Skeletal muscle satellite cell (primary cell): ENCODE measurements around the gene WSCD1.

Experiments
- H3K27me3 ChIP-seq: 2 replicates; pipeline ENCODE4 v1.7.0; 2013; ENCODE audit warnings: low read length; ENCODE audit not compliant: control insufficient read depth, insufficient read depth
- H3K36me3 ChIP-seq: 2 replicates; pipeline ENCODE4 v1.7.0; 2013; ENCODE audit warnings: mild to moderate bottlenecking, control low read depth, low read length; ENCODE audit not compliant: insufficient read depth
- H3K4me1 ChIP-seq: 2 replicates; pipeline ENCODE4 v1.7.0; 2013; ENCODE audit warnings: low read length; ENCODE audit not compliant: control insufficient read depth, insufficient read depth
- H3K4me2 ChIP-seq: 2 replicates; pipeline ENCODE4 v1.7.0; 2013; ENCODE audit warnings: mild to moderate bottlenecking, low read length
- H3K4me3 ChIP-seq: 2 replicates; pipeline ENCODE4 v1.7.0; 2013; ENCODE audit warnings: low read length
- H3K9ac ChIP-seq: 2 replicates; pipeline ENCODE4 v1.7.0; 2013; ENCODE audit warnings: mild to moderate bottlenecking, low read depth, low read length, moderate library complexity
- H3K9me3 ChIP-seq: replicated peaks from 2 replicates; pipeline ENCODE4 v1.7.0; 2013; ENCODE audit warnings: mild to moderate bottlenecking, control low read depth, low read length

WSCD1 gene

GRCh38 chr17:6110592-6110991 is 40.4 kb downstream of the WSCD1 start:
- no peaks in the 10 kb centered on the region for H3K27me3 ChIP-seq
- no peaks in the 10 kb centered on the region for H3K36me3 ChIP-seq
- no peak overlapping the region for H3K4me2 ChIP-seq
- no peak overlapping the region for H3K4me3 ChIP-seq
- no peak overlapping the region for H3K9ac ChIP-seq
- no peaks in the 10 kb centered on the region for H3K9me3 ChIP-seq
- H3K4me1 ChIP-seq, result no peaks in the 10 kb centered on the region

GRCh38 chr17:6120351-6120750 is 50.2 kb downstream of the WSCD1 start:
- peaks cover 4% of the 10 kb centered on the region for H3K9me3 ChIP-seq
- H3K4me3 ChIP-seq, result no peak overlapping the region
- H3K4me1 ChIP-seq, result no peaks in the 10 kb centered on the region
- no peak overlapping the region for H3K9ac ChIP-seq
- peaks cover 2% of the 10 kb centered on the region for H3K27me3 ChIP-seq
- no peak overlapping the region for H3K4me2 ChIP-seq
- H3K36me3 ChIP-seq, result no peaks in the 10 kb centered on the region

DNA sequence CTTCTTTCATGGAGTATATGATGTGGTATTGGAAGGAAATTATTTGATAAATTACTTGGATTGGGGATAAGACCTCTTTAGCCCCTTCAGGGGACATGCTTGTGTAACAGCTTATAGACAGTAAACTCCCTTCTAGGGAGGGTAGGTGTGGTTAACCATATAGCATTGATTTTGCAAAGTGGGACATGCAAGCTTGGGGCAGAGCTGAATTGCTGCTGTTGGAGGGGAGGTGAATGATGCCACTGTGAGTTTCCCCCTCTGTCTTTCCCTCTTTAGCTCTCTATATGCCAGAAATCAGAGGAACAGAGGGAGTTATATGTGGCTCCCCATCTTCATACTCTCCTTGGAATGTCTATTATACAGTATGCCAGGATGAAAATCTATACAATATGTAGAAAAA is 54.7 kb downstream of the WSCD1 start:
- peaks cover 12% of the 10 kb centered on the region for H3K27me3 ChIP-seq
- H3K4me1 ChIP-seq, result no peaks in the 10 kb centered on the region
- H3K4me2 ChIP-seq, result no peak overlapping the region
- no peak overlapping the region for H3K4me3 ChIP-seq
- H3K36me3 ChIP-seq, result no peaks in the 10 kb centered on the region
- H3K9me3 ChIP-seq, result peaks cover 4% of the 10 kb centered on the region
- no peak overlapping the region for H3K9ac ChIP-seq

DNA sequence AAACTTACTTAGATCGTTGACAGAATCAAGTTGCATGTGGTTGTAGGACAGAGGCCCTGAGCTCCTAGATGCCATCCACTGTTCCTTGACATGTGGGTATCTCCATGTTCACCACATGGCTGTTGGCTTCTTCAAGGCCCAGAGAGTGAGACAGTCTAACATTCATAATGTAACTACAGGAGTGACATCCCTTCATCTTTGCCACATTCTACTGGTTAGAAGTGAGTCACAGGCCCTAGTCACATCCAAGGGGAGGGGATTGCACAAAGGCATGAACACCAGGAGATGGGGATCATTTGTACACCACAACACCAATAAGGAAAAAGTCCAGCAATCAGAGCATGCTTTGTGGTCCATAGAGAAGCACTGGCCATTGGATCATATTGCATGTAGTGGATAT is 56.6 kb downstream of the WSCD1 start:
- Histone ChIP-seq H3K36me3 (no peaks in the 10 kb centered on the region), H3K27me3 (peaks cover 22% of the 10 kb centered on the region), H3K4me2 (no peak overlapping the region), H3K9ac (no peak overlapping the region), H3K9me3 (peaks cover 4% of the 10 kb centered on the region), H3K4me3 (no peak overlapping the region), H3K4me1 (no peaks in the 10 kb centered on the region)

- H3K36me3 ChIP-seq, result no peaks in the 10 kb centered on the region
- peaks cover 52% of the 10 kb centered on the region for H3K27me3 ChIP-seq
- no peaks in the 10 kb centered on the region for H3K9me3 ChIP-seq
- no peak overlapping the region for H3K9ac ChIP-seq
- no peaks in the 10 kb centered on the region for H3K4me1 ChIP-seq
- no peak overlapping the region for H3K4me2 ChIP-seq
- H3K4me3 ChIP-seq, result no peak overlapping the region
These were observed 64.5 kb downstream of the WSCD1 start for GRCh38 chr17:6134721-6135120.

DNA sequence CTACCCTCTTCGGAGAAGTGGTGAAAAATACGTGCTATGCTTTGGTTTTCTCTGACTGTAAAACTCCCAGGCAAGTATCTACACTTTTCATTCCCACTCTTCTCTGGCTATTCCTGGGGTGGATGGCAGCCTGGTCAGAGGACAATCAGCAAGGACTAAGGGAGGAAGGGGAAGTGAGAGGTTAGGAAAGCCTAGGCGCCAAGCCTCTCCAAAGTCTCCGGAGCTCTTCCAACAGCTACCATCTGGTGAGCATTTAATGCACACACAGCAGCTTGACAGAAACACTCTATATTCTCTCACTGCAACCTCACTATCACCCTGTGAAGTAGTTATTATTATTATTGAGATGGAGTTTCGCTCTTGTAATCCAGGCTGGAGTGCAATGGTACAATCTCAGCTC is 65.1 kb downstream of the WSCD1 start:
- H3K9me3 ChIP-seq, result no peaks in the 10 kb centered on the region
- H3K36me3 ChIP-seq, result no peaks in the 10 kb centered on the region
- H3K9ac ChIP-seq, result no peak overlapping the region
- peaks cover 51% of the 10 kb centered on the region for H3K27me3 ChIP-seq
- no peak overlapping the region for H3K4me3 ChIP-seq
- H3K4me1 ChIP-seq, result no peaks in the 10 kb centered on the region
- no peak overlapping the region for H3K4me2 ChIP-seq

DNA sequence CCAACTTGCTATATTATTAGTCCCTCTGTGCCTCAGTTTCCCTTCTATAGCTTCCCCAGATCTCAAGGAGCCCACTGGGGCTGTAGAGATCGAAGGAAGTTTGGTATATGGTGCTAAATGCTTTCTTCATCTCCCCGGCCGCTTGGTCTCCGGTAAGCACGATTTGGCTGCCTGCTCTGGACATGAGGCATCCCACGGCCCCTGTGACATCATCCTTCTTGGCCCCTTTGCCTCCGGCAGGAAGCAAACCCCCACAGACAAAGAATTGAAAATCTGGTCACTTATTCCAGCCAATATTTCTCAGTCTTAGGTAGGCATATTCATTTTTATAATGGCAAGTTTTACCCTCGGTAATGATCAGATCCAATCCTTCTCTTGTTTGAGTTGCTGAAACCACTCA is 65.8 kb downstream of the WSCD1 start:
- Histone ChIP-seq H3K4me2 (no peak overlapping the region), H3K4me3 (no peak overlapping the region), H3K9me3 (no peaks in the 10 kb centered on the region), H3K27me3 (peaks cover 49% of the 10 kb centered on the region), H3K9ac (no peak overlapping the region), H3K4me1 (no peaks in the 10 kb centered on the region), H3K36me3 (no peaks in the 10 kb centered on the region)

DNA sequence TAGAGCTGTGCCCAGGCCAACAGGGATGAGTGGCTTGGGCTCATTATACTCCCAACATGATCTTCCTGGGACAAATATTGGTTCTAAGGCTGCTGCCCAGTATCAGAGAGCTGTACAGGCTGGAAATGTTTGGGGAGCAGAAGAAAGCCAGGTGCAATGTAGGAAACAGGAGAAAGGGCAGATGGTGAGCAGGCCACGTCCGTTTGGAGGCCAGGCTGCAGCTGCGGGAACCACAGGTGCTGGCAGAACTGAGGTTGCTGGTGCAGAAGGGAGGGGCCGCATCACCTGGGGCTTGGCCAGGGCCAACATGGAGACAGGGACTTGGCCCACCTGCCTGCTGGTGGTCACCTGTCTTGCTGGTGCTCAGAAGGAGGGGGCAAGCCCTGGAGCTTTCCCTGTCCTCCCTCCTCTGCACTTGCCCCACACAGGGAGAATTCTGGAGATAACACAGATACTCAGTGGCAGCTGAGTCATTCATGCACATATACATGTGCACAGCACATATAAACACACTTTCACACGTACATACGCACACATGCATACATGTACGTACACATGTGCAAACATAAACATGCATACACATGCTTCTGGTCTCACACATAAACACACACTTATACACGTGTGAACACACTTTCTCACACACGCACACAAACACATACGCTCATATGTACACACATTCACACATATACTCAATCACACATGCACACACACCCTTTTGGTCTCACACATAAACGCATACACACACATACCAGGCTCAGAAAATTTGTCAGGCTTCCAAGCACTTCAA is 67.7 kb downstream of the WSCD1 start:
- Histone ChIP-seq H3K4me2 (no peak overlapping the region), H3K9ac (no peak overlapping the region), H3K36me3 (no peaks in the 10 kb centered on the region), H3K9me3 (no peaks in the 10 kb centered on the region), H3K27me3 (peaks cover 48% of the 10 kb centered on the region), H3K4me3 (no peak overlapping the region), H3K4me1 (no peaks in the 10 kb centered on the region)

DNA sequence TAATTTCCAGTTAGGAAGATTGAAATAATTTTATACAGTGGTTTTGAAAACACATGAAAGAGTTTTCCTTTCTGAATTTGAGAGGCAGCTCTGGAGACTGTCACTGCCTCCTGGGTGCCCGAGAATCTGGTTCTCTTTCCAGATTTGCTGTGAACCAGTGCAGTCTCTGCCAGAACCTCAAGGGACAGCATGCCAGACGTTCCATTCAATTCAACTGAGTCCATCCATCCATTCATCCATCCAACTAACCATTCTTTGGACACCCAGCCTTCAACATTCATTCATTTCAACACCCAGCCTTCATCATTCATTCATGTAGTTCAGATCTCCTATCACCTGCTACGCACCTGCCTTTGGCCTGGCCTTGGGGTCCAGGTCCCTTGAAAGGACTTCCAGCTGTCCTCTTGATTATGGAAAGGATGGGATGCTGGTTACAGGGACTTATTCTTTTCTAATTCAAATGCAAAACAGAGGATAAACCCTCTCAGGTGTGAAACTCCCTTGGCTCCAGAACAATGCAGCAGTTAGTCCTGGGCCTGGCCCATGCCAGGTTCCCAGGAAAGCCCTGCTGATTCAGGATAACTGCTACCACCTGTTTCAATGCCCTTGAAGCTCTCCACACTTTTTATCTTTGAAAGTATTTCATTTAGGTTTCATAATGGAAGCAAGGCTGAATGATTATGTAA is 68.7 kb downstream of the WSCD1 start:
- H3K9me3 ChIP-seq, result no peaks in the 10 kb centered on the region
- H3K36me3 ChIP-seq, result no peaks in the 10 kb centered on the region
- H3K27me3 ChIP-seq, result peaks cover 48% of the 10 kb centered on the region
- no peak overlapping the region for H3K9ac ChIP-seq
- H3K4me2 ChIP-seq, result no peak overlapping the region
- no peaks in the 10 kb centered on the region for H3K4me1 ChIP-seq
- no peak overlapping the region for H3K4me3 ChIP-seq

DNA sequence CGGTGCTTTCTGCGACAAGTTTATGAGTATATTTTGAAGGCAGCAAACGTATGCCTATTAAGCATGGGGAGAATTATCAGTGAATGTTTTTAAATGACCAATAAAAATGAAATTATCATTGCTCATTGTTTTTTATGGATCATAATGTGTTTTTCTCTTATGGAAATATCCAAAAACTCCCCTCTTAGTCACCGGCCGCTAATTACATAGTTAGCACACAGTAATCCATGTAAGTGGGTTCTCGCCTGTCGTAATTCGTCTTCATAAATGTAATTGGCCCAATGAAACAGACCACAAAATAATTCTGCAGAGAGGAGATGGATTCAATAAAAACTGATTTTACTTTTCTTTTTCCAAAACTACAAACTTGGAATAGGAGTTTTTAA is 69.3 kb downstream of the WSCD1 start:
- H3K36me3 ChIP-seq, result no peaks in the 10 kb centered on the region
- H3K9ac ChIP-seq, result no peak overlapping the region
- H3K27me3 ChIP-seq, result peaks cover 45% of the 10 kb centered on the region
- no peaks in the 10 kb centered on the region for H3K4me1 ChIP-seq
- H3K4me2 ChIP-seq, result no peak overlapping the region
- H3K9me3 ChIP-seq, result no peaks in the 10 kb centered on the region
- no peak overlapping the region for H3K4me3 ChIP-seq

DNA sequence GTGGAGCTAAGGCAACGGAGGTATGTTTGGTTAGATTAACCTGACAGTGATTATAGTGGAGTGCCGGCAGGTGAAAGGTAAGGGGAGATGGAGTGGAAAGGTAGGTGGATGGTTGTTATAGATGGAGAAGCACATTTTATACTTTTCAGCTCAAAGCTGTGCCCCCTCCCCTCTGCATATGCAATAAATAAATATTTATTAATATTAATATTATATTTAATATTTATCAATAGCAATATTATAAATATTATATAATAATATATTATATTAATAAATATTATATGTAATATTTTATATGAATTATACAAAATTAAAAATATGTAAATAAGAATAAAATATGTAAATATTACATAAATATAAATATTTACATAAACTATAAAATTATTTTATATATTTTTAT is 70.0 kb downstream of the WSCD1 start:
- no peak overlapping the region for H3K9ac ChIP-seq

More for the DNA sequence above, 70.0 kb downstream of the WSCD1 start:
- Histone ChIP-seq H3K9me3 (no peaks in the 10 kb centered on the region), H3K36me3 (no peaks in the 10 kb centered on the region), H3K4me1 (no peaks in the 10 kb centered on the region), H3K4me3 (no peak overlapping the region), H3K4me2 (no peak overlapping the region), H3K27me3 (peaks cover 38% of the 10 kb centered on the region)
